OCI-LY7 (cell line): ENCODE measurements around the gene COL6A3.

Experiments
- CTCF ChIP-seq: fragments of 200-600 bp; sonication (generic); conservative IDR thresholded peaks from 2 replicates; pipeline ENCODE4 v1.5.1; 2014; ENCODE audit warnings: mild to moderate bottlenecking, antibody characterized with exemption, low read length, moderate library complexity, mixed read lengths
- EZH2phosphoT487 ChIP-seq: fragments of 200-600 bp; sonication (generic); IDR thresholded peaks from 2 replicates; pipeline ENCODE4 v1.6.1; 2018; ENCODE audit warnings: low read depth, borderline replicate concordance, mild to moderate bottlenecking, mixed run types, antibody characterized with exemption, low read length, moderate library complexity, mixed read lengths

GRCh38 chr2:237316339-237316738 is 97.6 kb downstream of the COL6A3 start:
- TF ChIP-seq CTCF: no peak
- no peak for TF ChIP-seq EZH2phosphoT487
